Measurements from ENCODE around the gene JCAD.
"Not testable (repeated sequence)": the region's sequence is repeated elsewhere in the genome, so short reads cannot be mapped to it uniquely, and the experiment has no call there.

Gene JCAD

DNA sequence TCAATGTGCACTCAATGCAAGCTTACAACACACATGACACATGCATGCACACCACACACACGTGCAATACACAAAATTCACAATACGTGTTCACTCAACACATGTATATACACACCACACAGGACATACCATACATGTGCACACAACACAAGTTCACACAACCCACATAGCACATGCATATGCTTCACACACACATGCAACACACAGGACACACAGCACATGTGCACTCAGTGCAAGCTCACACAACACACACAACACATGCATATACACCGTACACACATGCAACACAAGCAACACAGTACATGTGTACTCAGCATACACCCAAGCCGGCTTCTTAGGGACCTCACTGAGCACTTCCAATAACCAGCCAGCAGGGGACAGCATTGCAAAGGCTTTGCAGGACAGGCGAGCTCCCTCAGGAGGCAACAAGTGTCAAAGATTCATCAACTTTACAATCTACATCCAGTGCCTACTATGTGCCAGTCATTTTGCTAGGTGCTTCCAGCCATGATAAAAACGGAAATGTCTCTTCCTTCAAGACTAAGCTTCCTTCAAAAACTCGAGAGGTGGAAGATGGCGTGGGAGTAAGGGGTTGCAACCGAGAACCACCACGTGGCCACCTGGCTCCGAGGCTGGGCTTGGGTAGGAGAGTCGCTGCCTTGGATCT, 61.1 kb downstream of the JCAD start:
- peak; percentile 53 to 96 (median 74) for DNase-seq
- intact Hi-C loops (cut with DNase I): loop anchor here (2.0 to 5.0 kb wide), 2 partner anchors 244 to 593 kb away; no protein-coding TSS in a partner anchor

- DNase-seq: no peak
- intact Hi-C loops (cut with DNase I): loop anchor here (5.0 kb wide), 1 partner anchor 247 kb away; no protein-coding TSS in a partner anchor
Measured at GRCh38 chr10:29994811-29995210, 64.6 kb downstream of the JCAD start.

- intact Hi-C loops (cut with DNase I): no loop called here
- DNase-seq: peak in 1 of 10 donors; percentile 73
Measured at GRCh38 chr10:29993319-29993915, 66.0 kb downstream of the JCAD start.

GRCh38 chr10:29992914-29993313, 66.5 kb downstream of the JCAD start:
- no peak for DNase-seq
- intact Hi-C loops (cut with DNase I): no loop called here

- intact Hi-C loops (cut with DNase I): no loop called here
- no peak for DNase-seq
Measured at GRCh38 chr10:29991382-29991781, 68.0 kb downstream of the JCAD start.

DNA sequence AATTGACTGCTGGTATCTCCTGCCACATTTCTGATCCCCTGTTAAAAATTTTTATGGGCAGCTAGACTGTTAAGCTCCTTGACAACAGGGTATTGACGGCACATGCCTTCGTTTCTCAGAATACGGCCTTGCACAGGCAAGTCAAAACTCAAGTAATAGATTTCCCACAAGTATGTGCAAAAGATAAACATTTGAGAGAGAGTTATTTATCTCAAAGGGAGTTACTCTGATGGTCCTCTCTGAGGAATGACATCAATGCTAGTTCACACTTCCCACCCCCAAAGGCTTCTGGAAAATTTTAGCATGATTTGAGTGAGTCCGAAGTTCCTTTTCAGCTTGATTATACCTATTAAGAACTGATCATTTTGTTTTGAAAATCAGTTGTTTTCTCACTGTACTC, 71.9 kb downstream of the JCAD start:
- no peak for DNase-seq
- intact Hi-C loops (cut with DNase I): no loop called here

GRCh38 chr10:29982997-29983648, 76.3 kb downstream of the JCAD start:
- intact Hi-C loops (cut with DNase I): no loop called here
- no peak for DNase-seq

GRCh38 chr10:29981510-29981909, 77.9 kb downstream of the JCAD start:
- intact Hi-C loops (cut with DNase I): no loop called here
- DNase-seq: no peak

DNA sequence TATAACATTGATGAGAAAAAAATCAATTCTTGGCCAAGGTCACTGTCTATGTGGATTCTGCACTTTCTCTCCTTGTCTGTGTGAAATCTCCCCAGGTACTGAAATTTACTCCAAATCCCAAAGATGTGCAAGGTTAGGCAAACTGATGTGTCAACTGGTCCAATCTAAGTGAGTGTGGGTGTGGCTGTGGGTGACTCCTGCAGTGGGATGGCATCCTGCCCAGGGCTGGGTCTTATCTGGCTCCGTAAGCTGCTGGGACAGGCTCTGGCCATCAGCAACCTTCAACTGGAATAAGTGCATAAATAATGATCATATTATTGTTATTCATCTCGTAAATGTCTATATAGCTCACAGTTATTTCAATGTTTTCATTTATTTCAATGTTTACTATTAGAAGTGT, 79.3 kb downstream of the JCAD start:
- DNase-seq: no peak
- intact Hi-C loops (cut with DNase I): no loop called here

- DNase-seq; intact Hi-C loops (cut with DNase I): not testable (repeated sequence)
Measured at GRCh38 chr10:29979421-29979779, 80.0 kb downstream of the JCAD start.

DNA sequence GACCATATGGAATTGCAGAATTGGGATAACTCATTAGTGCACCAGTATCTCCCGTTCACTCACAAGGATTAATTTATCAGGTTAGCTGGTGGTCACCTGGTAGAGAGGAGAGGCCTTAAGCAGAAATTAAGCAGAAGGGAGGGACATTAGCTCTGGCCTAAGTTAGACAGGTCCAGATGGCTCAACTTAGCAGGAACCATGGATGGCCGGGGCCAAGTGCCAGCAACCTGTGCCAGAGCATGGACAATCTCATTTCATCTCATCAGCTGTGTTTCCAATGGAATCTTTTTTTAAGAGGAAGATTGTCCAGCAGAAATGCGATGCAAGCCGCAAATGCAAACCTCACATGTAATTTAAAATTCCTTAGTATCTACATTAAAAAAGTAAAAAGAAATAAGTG, 82.2 kb downstream of the JCAD start:
- intact Hi-C loops (cut with DNase I): no loop called here
- DNase-seq: no peak

DNA sequence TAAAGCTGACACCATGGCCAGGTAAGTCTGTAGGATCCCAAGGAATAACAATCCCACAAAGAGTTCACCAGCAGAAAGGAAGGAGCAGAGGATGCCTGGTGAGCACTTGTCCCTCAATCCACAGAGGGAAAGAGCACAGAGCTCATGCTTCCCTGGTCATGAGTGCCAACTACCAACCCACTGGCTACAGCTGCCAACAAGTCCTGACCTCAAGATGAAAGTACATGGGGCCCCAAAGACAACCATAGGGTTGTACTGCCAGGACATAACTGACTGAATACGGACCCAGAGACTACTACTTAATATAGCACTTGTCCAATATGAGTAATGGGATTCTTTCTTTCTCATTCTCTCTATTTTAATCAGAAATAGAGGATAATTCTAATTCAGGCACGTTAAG, 83.3 kb downstream of the JCAD start:
- intact Hi-C loops (cut with DNase I): no loop called here
- DNase-seq: no peak

DNA sequence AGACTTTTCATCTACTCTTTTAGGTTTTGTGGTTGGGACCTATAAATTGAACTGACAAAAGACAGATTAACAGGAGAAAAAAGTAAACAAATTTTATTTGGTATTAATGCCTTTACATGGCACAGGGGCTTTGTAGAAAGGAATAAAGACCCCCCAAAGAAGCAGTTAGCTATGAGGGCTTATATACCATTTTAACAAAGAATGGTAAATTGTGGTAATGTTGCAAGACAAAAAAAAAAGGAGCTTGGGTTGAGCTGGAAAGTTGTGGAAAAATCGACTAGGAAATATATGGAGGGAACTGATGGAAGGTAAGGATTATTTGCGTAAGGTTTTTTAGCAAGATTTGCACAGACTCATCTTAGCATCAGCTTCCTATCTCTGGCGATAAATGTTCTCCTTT, 84.6 kb downstream of the JCAD start:
- intact Hi-C loops (cut with DNase I): no loop called here
- no peak for DNase-seq

DNA sequence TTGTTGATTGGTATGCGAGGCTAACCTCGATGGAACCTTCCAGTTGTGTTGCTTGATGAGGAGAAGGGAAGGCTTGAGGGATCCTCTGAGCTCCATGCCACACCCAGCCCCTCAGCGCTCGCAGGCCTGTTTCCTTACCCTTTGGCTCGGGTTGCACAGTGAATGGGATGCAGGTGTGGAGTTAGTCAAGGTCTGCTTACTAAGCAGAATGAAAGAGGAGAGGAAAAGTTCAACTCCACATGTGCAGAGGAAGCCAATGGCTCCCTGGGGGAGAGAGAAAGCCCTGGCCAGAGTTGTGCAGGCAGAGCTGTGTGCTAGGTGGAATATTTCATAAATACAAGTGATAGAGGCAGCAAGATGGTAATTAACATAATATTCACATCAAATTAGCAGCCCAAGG, 85.5 kb downstream of the JCAD start:
- intact Hi-C loops (cut with DNase I): no loop called here
- no peak for DNase-seq

- DNase-seq: no peak
- intact Hi-C loops (cut with DNase I): no loop called here
Measured at GRCh38 chr10:29970576-29970975, 88.8 kb downstream of the JCAD start.

GRCh38 chr10:29970012-29970396, 89.4 kb downstream of the JCAD start:
- no peak for DNase-seq
- intact Hi-C loops (cut with DNase I): no loop called here

DNA sequence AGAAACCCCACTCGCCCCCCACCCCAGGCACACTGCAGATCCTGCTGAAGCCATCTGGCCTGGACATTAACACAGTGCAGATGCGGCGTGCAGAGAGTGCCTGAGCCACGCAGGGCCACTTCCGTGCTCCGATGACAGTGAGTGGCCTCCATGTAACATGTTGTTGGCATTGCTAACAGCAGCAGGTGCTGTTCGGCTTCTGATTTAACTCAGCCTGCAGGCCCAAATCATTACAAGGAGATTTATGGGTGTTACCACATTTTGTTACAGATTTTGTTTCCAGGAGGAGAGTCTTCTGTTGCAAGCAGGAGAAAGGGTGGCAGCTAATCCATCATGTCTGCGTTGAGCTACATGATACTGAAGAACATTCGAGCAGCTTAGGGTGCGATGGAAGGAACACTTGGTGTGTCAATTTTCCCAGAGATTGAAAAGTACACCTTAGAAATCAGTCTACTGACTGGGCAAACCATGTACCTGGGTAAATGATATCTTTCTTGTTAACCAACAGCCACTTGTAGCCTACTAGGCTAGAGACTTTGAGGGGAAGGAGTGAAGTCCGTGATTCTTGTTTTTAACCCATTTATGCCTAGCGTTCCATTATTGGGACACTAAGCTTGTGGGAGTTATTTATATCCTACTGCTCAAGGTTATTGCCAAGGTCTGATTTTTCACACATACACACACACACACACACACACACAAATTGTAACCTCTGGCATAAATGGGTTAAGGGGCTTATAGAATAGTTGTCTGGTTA, 90.0 kb downstream of the JCAD start:
- intact Hi-C loops (cut with DNase I): no loop called here
- DNase-seq: no peak

DNA sequence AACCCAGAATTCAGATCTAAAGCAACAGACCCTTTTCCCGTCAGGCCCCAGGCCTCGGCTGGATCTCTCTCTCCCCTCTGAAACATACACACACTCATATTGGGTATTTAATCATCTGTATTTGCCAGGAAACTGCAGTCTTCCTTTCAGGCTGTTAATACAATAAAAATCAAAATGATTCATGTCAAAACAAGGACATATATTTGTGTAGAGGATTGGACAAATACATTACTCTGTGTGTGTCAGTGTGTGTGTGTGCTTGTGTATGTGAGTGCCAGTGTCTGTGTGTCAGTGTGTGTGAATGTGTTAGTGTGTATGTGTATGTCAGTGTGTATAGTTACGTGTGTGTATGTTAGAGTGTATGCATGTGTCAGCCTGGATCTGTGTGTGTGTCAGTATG, 90.8 kb downstream of the JCAD start:
- intact Hi-C loops (cut with DNase I): no loop called here

DNA sequence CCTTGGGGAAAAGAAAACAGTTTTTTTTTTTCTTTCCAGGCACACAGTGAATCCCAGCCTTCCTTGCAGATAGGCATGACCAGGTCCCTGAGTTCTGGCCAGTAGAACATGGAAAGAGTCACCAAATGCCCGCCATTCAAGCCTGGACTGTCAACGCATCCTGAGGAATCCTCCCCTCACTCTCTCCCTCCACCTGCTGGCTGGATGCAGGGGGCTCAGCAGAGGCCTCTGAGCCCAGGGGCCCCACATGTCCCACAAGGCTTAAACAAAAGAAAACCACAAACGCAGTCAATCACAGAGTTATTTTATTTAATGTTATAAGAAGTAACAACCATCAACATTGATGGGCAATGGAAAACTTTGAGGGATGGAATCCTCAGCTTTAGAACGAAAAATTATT, 93.1 kb downstream of the JCAD start:
- intact Hi-C loops (cut with DNase I): no loop called here
- no peak for DNase-seq

More for the DNA sequence above, 90.8 kb downstream of the JCAD start:
- DNase-seq: no peak

All from posterior cingulate gyrus (tissue), 11 donors.